LoVo (cell line): ENCODE results near the gene LINC01488.

ENCODE experiments used
- DNase-seq: peaks from one replicate; pipeline ENCODE4 v3.0.0-alpha.2; 2016; ENCODE audit warnings: low spot score

LINC01488 gene

DNA sequence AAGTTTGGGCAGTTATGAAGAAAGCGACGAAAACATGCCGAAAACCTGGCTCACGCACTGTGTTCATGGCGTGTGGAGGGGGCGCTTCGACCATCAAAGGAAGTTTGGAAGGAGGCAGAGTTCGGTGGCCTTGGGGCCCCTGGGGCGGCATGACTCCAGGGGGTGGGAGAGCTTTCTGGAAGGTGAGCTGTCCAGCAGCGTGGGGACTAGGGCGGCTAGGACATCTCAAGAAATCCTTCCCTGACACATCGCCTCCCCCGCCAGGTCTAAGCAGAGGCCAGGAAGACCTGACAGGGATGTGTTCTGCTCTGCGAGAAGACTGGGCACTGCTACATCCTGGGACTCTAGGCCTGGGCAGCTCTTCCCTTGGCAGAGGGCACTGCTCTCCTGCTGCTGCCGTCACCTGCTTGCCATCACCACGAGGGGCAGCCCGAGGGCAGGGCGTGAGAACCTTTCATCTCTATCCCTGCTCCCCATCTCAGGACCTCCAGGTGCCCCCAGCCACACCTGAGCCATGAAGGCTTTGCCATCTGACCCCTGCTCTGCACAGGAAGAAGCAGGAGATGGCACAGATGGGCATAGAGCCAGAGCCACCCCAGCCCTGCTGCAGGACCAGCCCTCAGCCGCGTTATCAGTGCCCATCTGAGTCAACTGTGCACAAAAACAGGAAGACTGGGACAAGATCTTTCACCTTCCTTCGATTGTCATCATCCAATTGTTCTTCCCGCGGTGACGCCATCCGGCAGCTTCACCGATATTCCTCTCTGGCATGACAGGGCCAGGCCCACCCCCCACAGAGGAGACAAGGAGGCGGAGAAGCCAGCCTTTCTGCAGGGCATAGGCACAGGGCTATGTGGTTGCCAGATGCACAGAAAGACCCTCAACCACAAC, 12.7 kb downstream of the LINC01488 start:
- no peak for DNase-seq

DNA sequence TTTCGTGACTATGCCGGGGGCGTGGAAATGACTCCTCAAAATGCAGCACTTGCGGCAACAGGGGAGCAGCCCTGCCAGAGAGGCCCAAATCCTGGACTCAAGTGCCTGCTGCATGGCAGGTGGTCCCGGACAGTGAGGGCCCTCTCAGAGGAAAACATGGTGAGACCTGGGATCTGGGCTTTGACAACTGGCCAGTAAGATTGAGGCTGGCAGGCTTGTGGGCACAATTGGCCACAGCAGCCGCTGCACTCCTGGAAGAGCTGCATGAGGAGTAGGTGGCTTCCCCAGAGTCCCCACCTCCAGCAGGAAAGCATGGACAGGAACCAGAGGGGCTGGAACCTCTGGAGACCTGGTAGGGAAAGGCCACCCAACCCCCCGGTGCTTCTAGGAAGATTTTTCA, 13.4 kb downstream of the LINC01488 start:
- no peak for DNase-seq

DNA sequence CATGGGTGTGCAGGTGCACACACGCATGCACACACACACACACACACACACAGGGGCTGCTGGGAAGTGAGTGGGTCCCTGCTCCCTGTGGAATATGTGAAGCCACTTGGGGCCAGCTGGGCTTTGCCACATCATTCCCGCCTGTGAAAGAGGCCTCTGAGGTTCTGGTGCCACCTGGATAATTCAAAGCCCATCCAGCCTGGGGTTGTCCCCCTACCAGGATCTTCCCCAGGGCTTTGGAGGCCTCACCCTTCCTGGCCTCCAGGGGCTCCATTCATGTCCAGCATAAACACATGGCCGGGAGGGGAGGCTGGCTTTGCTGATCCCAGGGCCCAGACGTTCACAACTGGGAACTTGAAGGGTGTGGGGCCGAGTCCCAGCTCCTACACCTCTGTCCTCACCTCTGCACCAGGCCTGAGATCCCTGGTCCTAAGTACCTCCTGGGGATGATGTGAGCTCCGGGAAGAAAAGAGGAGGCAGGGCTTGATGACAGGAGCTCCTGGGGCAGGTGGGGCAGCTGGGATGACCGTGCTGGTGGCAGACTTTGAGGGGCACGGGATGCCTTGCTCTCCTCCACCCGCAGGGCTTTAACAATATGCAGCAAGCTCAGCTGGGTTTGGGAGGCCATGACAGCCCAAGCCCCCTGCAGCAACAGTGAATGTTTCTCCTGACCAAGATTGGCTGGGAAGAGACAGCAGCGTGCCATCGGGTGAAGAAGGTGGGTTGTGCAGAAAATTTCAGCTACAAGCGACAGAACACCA, 14.2 kb downstream of the LINC01488 start:
- DNase-seq, result no peak

DNA sequence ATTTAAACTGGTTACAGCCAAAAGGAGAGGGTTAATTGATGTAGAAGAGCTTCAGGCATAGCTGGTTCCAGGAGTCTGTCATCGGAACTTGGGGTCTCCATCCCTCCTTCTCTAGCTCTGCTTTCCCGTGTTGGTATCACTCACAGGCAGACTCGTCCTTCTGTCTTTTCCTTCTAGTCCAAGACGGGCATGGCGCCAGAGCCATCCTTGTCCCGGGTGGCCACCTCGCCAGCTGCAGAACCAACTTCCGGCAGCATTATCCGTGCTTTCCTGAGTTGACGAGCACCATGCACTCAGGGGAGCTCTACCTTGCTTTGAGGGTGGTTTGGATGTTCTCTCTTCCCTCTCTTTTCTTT, 14.7 kb downstream of the LINC01488 start:
- no peak for DNase-seq

DNA sequence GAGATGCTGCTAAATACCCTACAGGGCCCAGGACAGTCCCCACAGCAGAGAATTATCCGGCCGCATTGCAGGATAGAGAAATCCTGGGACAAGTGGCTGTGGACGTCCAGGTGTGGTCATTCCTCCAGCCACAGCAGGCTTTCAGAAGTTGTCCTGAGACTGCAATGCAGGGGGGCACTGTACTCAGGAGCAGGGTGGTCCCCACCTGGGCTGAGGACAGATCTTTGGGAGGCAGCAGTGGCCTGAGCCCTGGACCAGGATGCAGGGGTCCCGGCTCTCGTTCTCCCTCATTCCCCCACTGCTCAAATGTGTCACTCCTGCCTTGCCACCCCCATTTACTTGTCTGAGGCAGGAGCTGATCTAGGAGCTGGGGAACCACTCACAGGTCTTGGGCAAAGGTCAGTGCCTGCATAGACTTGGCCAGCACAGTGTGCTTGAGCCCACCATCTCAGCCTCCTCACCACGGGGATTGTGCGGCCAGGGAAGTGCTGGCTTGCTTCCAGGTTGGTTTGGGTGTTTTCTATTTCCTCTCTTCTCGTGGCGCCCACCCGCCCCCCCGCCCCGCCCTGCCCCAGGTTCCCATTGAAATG, 15.3 kb downstream of the LINC01488 start:
- no peak for DNase-seq

DNA sequence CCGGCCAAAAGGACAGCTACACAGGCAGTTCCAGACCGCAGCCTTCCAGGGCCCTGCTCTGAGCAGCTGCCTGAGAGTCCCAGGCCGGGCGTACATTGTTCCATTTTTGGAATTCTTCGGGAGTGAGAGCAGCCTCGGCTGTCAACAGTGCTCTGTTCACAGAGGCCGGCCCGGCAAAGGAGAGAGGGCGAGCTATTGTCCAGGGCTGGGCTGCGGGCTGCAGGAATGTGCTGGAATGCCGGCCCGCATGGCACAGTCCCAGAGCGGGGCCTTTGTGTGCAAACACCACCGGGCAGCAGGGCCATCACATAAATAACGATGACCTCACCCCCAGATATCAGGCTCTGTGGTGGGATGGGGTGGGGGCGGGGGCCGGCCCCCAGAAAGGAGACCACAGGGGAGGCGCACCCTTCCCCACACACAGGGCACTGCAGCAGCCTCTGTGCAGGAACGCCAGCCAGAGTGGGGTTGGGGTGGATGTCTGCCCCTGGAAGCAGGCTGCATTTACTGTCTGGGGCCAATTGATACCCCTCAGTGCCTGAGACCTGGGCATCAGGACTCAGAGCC, 15.8 kb downstream of the LINC01488 start:
- peak; percentile 76 for DNase-seq

DNA sequence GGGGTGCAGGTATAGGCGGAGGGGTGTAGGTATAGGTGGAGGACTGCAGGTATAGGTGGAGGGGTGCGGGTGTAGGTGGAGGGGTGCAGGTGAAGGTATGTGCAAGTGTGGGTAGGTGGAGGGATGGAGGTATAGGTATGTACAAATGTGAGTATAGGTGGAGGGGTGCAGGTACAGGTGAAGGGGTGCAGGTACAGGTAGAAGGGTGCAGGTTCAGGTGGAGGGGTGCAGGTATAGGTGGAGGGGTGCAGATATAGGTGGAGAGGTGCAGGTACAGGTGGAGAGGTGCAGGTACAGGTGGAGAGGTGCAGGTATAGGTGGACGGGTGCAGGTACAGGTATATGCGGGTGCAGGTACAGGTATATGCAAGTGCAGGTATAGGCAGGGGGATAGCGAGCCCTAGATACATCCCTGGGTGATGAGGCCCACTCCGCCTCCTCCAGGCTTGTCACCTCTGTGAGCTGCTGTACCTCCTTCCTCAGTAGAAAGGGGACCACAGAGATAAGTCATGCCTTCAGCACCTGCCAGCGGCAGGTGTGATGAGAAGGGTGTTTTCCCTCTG, 17.2 kb downstream of the LINC01488 start:
- no peak for DNase-seq

DNA sequence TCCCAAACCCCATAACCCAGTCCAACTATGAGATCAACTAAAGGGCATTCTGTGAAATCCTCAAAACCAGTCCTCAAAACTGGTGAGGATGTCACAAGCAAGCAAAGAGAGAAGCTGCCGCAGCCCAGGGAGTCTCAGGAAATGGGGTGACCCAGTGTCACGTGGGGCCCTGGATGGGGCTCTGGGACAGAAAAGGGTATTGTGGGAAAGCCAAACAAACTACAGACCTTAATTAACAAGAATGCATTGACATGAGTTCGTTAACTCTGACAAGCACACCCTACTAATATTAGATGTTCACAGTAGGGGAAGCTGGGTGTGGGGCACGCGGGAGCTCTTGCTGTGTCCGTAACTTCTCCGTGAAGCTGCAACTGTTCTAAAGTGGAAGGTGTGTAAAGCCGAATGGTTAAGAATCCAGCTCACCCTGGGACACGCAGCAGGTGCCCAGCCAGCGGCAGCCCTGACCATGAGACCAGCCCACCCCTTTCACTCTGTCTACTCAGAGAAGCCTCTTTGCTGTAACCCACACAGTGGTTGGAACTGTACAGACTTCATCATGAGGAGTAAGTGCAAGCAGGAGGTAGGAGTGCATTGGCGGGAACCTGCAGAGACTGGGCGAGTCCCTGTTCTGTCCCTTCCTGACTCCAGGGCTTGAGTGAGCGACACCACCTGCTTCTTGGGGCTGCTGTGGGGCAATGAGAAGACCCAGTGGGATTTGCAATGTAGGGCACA, 17.9 kb downstream of the LINC01488 start:
- DNase-seq, result no peak

DNA sequence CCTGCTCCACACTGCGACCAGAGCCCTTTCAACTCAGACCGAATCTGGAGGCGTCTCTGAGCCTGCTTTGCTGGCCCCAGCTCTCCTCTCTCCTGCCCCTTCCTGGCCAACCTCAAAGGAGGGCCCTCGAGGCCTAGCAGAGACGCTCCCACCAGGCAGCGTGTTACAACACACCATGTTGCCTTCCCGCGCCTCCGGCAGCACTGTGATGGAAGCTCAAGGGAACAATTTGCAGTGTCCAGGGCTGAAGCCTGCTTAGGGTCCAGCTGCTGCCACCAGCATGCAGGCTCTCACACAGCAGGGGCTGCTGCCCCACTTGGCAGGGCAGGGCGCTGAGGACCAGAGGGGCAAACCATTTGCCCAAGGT, 18.4 kb downstream of the LINC01488 start:
- no peak for DNase-seq

DNA sequence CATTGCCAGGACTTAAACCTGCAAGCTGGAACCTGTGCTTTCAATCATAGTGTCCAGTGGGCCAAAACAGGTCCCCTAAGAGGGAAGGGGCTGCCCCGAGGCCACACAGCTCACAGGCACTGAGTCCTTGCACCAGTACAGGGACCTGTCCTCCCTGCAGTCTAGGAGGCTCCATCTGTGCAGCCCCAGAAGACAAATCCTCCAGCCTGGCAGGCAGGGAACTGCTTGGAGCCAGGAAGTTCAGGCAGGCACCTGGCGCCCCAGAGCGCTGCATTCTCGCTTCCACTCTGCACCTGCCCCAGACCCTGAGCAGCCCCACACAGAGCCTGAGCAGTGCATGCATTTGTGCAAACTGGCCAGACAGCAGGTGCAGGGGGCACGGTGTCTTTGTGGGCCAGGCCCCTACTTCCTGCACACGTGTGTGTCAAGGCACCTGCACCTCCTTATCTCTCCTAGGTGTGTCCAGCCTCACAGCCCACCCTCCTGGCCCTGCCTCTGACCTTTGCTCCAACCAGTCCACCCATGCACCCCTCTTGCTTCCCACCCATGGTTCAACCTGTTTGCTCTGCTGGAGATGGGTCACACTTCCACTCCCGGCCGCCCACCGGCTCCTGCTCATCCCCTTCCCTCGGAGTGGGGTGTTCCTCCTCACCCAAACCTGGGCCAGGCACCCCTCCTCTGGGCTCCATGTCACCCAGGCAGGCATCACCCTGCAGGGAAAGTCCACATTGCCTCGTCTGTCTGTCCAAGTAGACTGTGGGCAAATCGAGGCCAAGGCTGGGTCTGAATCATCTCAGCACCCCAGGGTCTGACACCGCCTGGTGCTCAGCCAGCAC, 19.0 kb downstream of the LINC01488 start:
- no peak for DNase-seq

DNA sequence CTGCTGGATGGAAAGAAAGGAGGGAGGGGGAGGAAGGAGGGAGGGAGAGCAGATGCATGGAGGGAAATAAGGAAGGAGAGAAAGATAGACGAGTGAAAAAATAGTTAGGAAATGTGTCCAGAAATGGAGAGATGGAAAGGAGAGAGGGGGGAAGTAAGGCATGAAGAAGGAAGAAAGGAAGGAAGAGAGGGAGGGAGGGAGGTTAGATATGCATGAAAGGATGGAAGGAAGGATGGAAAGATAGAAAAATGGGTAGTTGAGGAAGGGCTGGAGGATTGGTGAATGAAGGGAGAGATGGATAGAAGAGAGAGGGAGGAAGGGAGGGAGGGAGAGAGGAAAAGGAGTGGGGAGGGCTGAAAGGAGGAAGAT, 19.6 kb downstream of the LINC01488 start:
- no peak for DNase-seq

DNA sequence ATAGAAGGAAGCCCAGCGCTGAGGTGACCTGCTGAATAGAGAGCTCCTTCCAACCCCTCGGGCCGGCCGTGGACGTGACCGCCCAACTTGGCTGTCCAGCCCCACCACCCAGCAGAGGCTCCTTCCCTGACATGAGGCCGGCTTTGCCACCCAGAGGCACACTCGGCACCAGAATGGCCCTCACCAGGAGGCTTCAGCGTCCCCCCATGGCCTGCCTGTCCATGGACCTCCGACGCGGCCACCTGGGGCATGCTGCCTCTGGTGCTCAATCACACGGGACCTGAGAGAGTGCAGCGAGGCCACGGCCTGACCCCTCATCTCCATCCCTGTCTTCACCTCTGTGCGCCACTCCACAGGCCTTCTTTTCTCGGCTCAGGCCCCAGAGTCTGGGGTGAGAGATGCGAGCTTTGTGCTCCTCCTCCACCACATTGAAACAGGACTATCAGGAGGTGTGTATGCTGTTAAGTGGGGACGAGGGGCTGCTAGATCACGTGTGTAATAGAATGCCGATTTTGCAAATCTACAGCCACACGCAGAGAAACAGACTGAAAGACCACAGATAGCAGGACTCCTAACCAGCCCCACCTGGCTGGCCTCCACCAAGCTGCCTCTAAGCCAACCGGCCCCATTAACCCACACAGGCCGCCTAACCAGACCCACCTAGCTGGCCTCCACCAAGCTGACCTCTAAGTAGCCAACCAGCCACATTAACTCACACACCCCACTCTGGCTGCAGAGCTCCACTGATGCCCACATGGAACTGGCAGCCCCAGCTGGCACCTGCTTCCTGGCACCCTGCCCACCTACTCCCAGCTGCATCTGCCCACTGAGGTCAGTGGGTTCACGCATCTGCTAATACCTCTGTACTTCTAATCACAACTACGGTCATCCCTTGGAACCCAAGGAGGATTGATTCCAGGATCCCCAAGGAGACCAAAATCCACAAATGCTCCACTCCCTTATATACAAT, 20.7 kb downstream of the LINC01488 start:
- no peak for DNase-seq

DNA sequence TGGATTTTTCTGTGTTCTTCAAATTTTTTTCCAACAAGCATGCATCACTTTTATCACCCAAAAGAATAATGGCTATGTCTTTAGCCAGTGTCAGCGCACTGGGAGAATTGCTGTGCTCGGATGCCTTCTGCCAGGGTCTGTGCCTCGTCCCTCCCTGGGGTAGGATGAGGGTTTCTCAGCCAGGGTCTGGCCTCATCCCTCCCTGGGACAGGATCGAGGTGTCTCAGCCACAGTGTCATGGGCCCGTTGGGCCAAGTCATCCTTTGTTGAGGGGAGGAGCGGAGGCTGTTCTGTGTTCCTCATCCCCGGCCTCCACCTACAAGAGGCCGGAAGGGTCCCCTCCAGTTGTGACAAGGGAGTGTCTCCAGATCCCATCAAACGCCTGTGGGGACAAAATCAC, 22.7 kb downstream of the LINC01488 start:
- no peak for DNase-seq

DNA sequence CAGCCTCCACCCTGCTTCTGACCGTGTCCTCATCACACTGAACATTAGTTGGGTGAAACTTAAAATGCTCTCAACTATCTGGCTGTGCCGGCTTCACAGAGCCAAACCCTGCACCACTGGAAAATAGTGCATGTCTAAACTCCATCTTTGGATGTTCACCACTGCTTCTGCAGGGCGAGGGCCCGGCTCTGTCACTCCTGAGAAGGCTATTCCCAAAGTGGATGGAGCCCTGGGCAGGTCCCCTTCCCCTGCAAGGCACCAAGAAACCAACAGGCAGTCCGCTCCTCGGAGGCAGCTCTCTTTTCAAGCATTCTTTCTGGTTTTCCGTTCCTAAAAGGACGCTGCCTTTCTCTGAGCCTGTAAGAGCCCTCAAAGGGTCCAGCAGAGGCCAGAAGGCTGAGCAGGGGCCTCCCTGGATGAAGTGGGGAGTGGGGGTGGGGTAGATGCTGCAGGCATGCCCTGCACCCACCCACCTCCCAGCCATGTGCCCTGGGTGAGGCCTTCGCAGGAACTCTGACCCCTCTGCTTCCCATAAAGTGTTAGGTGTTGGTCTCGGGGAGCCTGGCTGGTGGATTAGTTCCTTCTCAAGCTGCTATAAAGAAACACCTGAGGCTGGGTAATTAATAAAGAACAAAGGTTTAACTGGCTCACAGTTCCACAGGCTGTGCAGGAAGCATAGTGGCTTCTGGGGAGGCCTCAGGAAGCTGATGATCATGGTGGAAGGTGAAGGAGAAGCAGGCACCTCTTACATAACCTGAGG, 23.3 kb downstream of the LINC01488 start:
- no peak for DNase-seq

DNA sequence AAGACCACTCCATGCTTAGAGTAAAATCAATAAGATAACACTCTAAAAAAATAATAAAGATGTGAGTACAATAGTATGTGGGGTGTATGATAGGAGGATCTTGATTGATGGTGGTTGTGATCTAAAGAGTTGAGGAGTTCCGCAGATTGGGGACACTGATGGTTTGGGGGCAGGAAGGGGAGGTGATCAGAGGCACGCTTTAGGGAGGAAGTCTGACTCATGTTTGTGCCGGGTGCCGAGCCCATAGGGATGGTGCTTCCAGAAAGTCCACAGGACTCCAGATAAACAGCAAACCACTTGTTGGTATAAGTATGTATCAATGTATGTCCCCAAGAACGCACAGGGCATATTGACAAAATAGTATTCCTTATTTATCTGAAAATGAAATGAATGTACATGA, 27.5 kb downstream of the LINC01488 start:
- no peak for DNase-seq

DNA sequence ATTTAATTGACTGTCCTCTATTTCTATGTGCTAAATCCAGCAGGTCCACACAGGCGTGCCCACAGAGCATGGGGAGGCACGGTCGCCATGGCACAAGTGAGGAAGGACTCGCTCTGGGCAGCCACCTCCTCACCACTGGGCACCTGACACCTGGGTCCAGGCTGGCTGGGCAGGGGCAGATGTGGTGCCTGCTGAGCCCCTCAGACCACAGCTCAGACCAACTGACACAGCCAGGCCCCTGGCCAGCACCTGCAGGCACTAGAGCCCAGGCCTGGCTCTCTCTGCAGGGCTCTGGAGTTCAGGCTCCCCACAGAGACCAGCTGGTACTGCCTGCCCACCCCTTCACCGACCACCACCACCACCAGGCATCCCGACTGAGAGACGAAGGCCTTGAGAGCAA, 27.9 kb downstream of the LINC01488 start:
- no peak for DNase-seq

DNA sequence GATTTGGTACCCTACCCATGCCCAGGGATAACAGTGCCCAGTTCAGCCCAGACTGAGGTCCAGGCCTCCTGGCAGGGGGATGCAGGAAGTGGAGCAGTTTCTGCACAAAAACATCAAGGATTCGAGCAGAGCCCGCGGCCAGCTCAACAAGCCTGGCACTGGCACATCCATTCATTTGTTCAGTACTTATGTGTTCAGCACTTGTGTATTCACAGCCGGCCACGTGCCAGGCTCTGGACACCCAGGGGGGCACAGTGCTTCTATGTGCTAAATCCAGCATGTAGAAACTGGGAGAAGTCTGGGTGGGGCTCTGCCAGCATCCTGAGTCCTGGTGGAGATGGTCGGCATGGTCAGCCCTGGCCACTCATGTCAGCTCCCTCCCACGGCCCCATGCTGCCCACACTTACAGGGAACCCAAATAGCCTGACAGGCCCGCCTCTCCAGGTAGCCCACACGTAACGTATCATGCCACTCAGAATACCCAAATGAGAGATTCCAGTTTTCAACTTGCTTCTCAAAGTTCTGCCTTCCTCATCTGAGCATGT, 28.5 kb downstream of the LINC01488 start:
- DNase-seq, result no peak

DNA sequence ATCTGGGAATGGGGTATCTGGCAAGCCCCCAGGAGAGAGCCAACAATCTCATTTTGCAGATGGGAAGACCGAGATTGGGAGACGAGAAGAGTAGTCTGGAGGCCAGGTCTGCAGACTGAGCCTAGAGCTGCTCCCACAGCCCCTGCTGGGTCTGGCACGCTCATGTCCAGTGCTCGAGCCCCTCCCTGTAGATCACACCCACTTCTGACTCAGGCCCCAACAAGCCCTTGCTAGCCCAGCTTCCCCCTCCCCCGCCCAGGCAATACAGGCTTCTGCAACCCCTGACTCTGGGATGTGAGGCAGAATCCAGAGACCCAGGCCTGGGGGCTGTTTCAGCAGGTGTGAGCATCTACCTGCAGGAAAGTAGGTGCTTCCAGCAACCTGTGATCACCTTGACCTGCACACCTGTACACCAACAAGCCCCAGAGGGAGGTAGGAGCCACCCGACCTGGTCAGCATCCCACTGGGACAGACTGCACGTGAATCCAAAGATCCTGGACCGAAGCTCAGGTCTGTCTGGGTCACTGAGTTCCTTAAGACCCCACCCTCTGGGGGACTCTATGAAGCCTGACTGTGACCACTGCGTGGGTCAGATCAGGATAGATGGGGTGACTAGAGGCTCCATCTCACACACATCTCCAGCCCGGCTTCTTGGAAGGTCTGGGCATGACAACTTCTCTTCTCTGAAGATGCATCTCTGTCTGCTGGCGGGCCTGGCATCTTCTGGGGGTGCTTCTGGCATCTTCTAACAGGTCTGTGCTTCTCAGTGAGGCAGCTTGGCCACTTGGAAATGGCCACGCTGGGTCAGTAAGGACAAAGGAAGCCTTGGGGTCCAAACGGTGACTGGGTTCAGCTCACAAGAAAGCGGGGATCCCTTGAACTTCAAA, 29.3 kb downstream of the LINC01488 start:
- DNase-seq, result peak; percentile 82
